GM13977 (cell line): ENCODE data around the gene NDC80.

ENCODE experiments used
- DNase-seq: peaks from one replicate; pipeline ENCODE4 v3.0.0; 2012; ENCODE audit warnings: low spot score
- in situ Hi-C: fragments of 300-500 bp; cut with MboI; formaldehyde crosslinking; loops from one replicate; pipeline ENCODE4 v1.12.0; 2022; ENCODE audit warnings: low sequenced_read_pairs, low pct_unique_long_range_greater_than_20kb, mixed read lengths, inconsistent platforms; ENCODE audit not compliant: unreplicated experiment
- TF ChIP-seq, protein P1 (sequence below): IDR thresholded peaks from 2 replicates; pipeline ENCODE4 v1.5.1; 2012; ENCODE audit warnings: mild to moderate bottlenecking, control low read depth; ENCODE audit not compliant: insufficient read depth; ENCODE audit errors: extremely low read depth, missing control alignments

The NDC80 gene

DNA sequence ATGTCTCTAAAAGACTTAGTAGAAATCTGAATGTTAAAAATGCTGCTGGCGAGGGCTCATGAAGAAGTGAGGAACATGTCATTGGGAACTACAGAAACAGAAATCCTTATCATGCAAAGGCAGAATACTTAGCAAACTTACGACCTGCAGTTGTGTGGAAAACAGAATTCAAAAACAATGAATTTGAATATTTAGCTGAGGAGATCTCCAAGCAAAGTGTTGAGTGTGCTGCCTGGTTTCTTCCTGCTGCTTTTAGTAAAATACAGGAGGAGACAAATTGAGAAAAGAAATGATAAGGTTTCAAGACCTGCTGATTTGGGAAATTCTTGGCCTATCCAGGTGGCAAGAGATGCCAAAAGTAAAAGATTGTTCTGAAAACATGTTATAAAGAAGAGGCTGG lies 38.6 kb upstream of the NDC80 start:
- TF ChIP-seq, protein P1, sequence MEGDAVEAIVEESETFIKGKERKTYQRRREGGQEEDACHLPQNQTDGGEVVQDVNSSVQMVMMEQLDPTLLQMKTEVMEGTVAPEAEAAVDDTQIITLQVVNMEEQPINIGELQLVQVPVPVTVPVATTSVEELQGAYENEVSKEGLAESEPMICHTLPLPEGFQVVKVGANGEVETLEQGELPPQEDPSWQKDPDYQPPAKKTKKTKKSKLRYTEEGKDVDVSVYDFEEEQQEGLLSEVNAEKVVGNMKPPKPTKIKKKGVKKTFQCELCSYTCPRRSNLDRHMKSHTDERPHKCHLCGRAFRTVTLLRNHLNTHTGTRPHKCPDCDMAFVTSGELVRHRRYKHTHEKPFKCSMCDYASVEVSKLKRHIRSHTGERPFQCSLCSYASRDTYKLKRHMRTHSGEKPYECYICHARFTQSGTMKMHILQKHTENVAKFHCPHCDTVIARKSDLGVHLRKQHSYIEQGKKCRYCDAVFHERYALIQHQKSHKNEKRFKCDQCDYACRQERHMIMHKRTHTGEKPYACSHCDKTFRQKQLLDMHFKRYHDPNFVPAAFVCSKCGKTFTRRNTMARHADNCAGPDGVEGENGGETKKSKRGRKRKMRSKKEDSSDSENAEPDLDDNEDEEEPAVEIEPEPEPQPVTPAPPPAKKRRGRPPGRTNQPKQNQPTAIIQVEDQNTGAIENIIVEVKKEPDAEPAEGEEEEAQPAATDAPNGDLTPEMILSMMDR, result no peak
- no peak for DNase-seq
- in situ Hi-C loops, result loop anchor here (25.0 kb wide), 2 partner anchors 195 to 420 kb away; no protein-coding TSS in a partner anchor

DNA sequence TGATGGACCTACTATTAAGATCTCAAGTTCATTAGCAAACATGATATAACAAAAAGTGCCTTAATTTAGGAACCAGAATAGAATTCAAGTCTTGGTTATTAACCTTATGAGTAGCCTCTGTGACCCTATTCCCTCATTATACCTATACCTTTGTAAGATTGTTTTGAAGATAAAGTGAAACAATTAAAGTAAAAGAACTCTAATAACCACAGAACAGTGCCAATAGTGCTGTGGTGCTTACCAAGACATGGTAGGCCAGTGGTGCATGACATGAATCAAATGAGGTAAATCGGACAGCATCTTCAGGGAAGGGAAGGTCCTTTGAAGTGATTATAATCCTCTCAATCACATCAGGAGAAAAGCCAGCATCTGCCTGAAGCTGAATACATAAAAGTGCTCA lies 36.5 kb upstream of the NDC80 start:
- DNase-seq, result no peak
- TF ChIP-seq, protein P1, result no peak
- in situ Hi-C loops, result loop anchor here (25.0 kb wide), 2 partner anchors 198 to 423 kb away; no protein-coding TSS in a partner anchor

DNA sequence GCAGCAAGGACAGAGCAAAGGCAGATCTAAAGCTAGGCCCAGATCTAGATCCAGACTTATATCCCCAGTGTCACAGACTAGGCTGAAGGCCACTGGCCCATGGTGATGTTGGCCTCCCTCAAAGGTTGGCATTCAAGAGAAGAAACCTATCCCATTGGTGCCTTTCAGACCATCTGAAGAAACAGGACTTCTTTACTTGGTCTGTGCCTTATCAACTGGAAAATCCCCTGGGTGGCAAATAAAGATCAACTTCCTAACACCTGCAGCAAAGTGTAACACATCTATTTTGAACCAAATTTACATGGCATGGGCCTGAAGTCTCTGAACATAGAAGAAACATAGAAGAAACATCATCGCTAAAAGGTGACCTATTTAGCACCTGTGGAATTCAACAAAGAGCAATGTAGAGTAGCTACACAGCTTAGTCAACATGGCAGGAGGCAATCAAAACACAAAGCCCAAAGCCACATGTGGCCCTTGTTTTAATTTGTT lies 35.9 kb upstream of the NDC80 start:
- no peak for DNase-seq
- in situ Hi-C loops, result loop anchor here (25.0 kb wide), 2 partner anchors 198 to 423 kb away; no protein-coding TSS in a partner anchor

DNA sequence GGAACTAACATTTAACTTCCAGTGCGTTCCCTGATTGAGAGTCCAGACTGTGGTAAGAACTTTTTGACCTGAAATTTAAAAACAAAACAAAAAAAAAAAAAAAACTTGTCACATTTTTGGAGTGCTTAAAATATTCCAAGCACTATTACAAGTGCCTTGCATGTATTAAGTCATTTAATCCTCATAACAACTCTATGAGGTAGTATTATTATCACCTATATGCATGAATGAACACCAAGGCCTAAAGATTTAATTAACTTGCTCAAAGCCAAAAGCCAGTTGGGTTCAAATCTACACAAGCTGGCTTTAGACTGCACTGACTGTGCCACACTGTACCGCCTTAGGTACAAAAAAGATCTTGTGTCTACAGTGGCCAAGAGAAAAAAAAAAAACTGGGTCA lies 35.3 kb upstream of the NDC80 start:
- TF ChIP-seq, protein P1, result no peak
- in situ Hi-C loops, result loop anchor here (25.0 kb wide), 2 partner anchors 199 to 424 kb away; no protein-coding TSS in a partner anchor
- no peak for DNase-seq

More for the DNA sequence above, 35.9 kb upstream of the NDC80 start:
- TF ChIP-seq, protein P1, result no peak

DNA sequence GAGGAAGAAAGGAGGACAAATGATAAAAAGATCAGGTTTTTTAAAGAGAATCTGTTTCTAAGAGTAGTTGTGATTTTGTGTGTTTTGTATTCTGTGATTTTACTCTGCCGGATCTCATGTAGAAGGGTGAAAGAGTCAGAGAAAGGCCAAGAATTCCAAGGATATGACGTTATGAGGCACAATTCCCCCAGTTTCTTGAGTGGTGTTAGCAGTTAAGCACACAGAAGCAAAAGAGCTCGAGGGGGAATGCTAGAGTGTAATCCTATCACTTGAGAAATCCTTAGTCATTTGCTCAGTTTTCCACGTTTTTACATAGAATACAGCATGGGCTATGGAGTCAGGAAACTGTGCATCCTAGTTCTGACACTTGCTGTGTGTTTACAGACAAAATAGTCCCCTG lies 34.9 kb upstream of the NDC80 start:
- TF ChIP-seq, protein P1, result no peak
- in situ Hi-C loops, result loop anchor here (25.0 kb wide), 2 partner anchors 199 to 424 kb away; no protein-coding TSS in a partner anchor
- DNase-seq, result no peak

DNA sequence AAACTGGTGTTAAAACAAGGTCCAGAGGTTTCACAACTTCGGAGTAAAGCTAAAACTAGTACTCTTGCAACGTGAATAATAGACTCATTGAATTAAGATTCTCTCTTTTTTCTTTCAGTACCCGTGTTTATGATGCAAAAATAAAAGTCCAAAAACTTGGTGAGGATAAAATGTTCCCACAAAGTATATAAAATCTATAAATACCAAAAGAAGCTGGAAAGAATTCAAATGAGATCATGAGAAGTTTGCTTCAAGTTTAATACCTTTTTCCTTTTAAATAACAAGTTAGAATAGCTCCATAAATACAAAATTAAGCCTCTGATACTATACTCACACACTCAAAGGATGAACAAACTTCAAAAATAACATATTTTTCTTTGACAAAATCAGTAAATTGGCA lies 34.1 kb upstream of the NDC80 start:
- TF ChIP-seq, protein P1, result no peak
- no peak for DNase-seq
- in situ Hi-C loops, result loop anchor here (25.0 kb wide), 2 partner anchors 200 to 425 kb away; no protein-coding TSS in a partner anchor
